Activated CD4-positive, alpha-beta T cell treated with anti-CD3 and anti-CD28 coated beads for 36 hours (primary cell): ENCODE results near the gene CLASP1. TPM values are rescaled to one million over a fixed set of nuclear protein-coding genes. Genes with fewer than 3 reads are reported as not detected.

ENCODE experiments used
- ATAC-seq: fragments of 200-7000 bp; cut with Tn5 transposase; one replicate; pipeline ENCODE4 v1.10.0; 2021; ENCODE audit warnings: mild to moderate bottlenecking, moderate library complexity
- CTCF ChIA-PET: fragments of 350-600 bp; sonication (Branson Sonifier 250); formaldehyde crosslinking; loops from one replicate; lab custom pipeline; 2021; ENCODE audit warnings: antibody characterized with exemption; lab: Charles Lee
- POLR2A ChIA-PET: fragments of 350-600 bp; sonication (Branson Sonifier 250); formaldehyde crosslinking; loops from one replicate; lab custom pipeline; 2021; ENCODE audit warnings: antibody characterized with exemption, inconsistent platforms; lab: Charles Lee
- DNase-seq: peaks from one replicate; pipeline ENCODE4 v3.0.0-alpha.2; 2020
- H3K27ac Mint-ChIP-seq: one replicate; pipeline ENCODE4 v1.8.0; 2021; ENCODE audit warnings: mixed read lengths
- H3K27me3 Mint-ChIP-seq: one replicate; pipeline ENCODE4 v1.8.0; 2021; ENCODE audit warnings: mixed read lengths
- H3K36me3 Mint-ChIP-seq: one replicate; pipeline ENCODE4 v1.8.0; 2021; ENCODE audit warnings: low read depth, mixed read lengths
- H3K4me1 Mint-ChIP-seq: one replicate; pipeline ENCODE4 v1.8.0; 2021; ENCODE audit warnings: mixed read lengths
- H3K4me3 Mint-ChIP-seq: one replicate; pipeline ENCODE4 v1.8.0; 2021; ENCODE audit warnings: mild to moderate bottlenecking, moderate library complexity, mixed read lengths
- H3K9me3 Mint-ChIP-seq: one replicate; pipeline ENCODE4 v1.8.0; 2021; ENCODE audit warnings: low read depth, mixed read lengths
- intact Hi-C, 2 experiments: fragments of 100-400 bp; cut with DNase I in 1 of 2; cut with micrococcal nuclease in 1 of 2; formaldehyde crosslinking; loops; one replicate each; pipeline versions ENCODE4 v1.14.2 to v1.15.1; 2022 to 2024; cut with DNase I, micrococcal nuclease
- total RNA-seq, 2 experiments: library from RNA; stranded (reverse); gene quantifications; one replicate each; pipeline ENCODE4 v1.2.3, GENCODE V29; 2021

CLASP1 gene
- total RNA-seq, 2 experiments from 2014 or later = 56.8 to 75.6 TPM

- no peak overlapping the region for H3K4me3 Mint-ChIP-seq
- H3K27me3 Mint-ChIP-seq = no peaks in the 10 kb centered on the region
- no peaks in the 10 kb centered on the region for H3K9me3 Mint-ChIP-seq
- peaks cover 54% of the 10 kb centered on the region for H3K4me1 Mint-ChIP-seq
- peaks cover 15% of the 10 kb centered on the region for H3K36me3 Mint-ChIP-seq
- DNase-seq (no peak), ATAC-seq (peak; percentile 39)
- peak overlapping the region; percentile 56 for H3K27ac Mint-ChIP-seq
- intact Hi-C loops = no loop called here
- POLR2A ChIA-PET = interaction anchor here (0.5 kb wide), 1 partner anchor 157 kb away, joined by 3 read pairs; the partner anchor contains the start of gene TSN
- CTCF ChIA-PET = interaction anchor here (0.7 to 1.8 kb wide), 2 partner anchors 12 to 13 kb away, joined by 3 to 5 read pairs; no protein-coding TSS in a partner anchor
These were observed 51.2 kb downstream of the CLASP1 start for GRCh38 chr2:121598087-121598486.

GRCh38 chr2:121596221-121597080, 52.8 kb downstream of the CLASP1 start:
- H3K27me3 Mint-ChIP-seq = no peaks in the 10 kb centered on the region
- peaks cover 14% of the 10 kb centered on the region for H3K36me3 Mint-ChIP-seq
- ChIA-PET POLR2A (interaction anchor here (0.6 to 0.7 kb wide), 2 partner anchors 11 to 65 kb away, joined by 3 to 5 read pairs; no protein-coding TSS in a partner anchor), CTCF (interaction anchor here (0.6 to 1.8 kb wide), 4 partner anchors 10 to 194 kb away, joined by 3 to 5 read pairs (median 3); no protein-coding TSS in a partner anchor)
- peak overlapping the region; percentile 64 for H3K4me3 Mint-ChIP-seq
- H3K4me1 Mint-ChIP-seq = peaks cover 51% of the 10 kb centered on the region
- DNase-seq (peak; percentile 44), ATAC-seq (peak; percentile 90)
- intact Hi-C loops = loop anchor here (1.0 to 2.0 kb wide), 2 partner anchors 52 to 122 kb away; partner anchors contain the start of gene CLASP1 (in 2 of the 2)
- H3K27ac Mint-ChIP-seq = peak overlapping the region; percentile 88
- H3K9me3 Mint-ChIP-seq = no peaks in the 10 kb centered on the region

- ATAC-seq (no peak), DNase-seq (no peak)
- Mint-ChIP-seq H3K9me3 (no peaks in the 10 kb centered on the region), H3K27ac (peak overlapping the region; percentile 88), H3K36me3 (peaks cover 7% of the 10 kb centered on the region), H3K4me1 (peaks cover 44% of the 10 kb centered on the region), H3K4me3 (no peak overlapping the region), H3K27me3 (no peaks in the 10 kb centered on the region)
- intact Hi-C loops = no loop called here
- ChIA-PET CTCF (interaction anchor here (0.9 to 1.3 kb wide), 4 partner anchors 10 to 193 kb away, joined by 3 read pairs; no protein-coding TSS in a partner anchor), POLR2A (interaction anchor here (0.7 kb wide), 1 partner anchor 10 kb away, joined by 3 read pairs; no protein-coding TSS in a partner anchor)
These were observed 54.0 kb downstream of the CLASP1 start for GRCh38 chr2:121595012-121595891.

GRCh38 chr2:121591199-121591598, 58.1 kb downstream of the CLASP1 start:
- H3K27me3 Mint-ChIP-seq = no peaks in the 10 kb centered on the region
- H3K36me3 Mint-ChIP-seq = peaks cover 6% of the 10 kb centered on the region
- CTCF ChIA-PET = interaction anchor here (0.6 to 0.9 kb wide), 2 partner anchors 14 to 235 kb away, joined by 3 read pairs; no protein-coding TSS in a partner anchor
- no peak overlapping the region for H3K4me3 Mint-ChIP-seq
- ATAC-seq (no peak), DNase-seq (no peak)
- no peak overlapping the region for H3K27ac Mint-ChIP-seq
- intact Hi-C loops = loop anchor here in 1 of 2 experiments (5.0 kb wide), 1 partner anchor 59 kb away; the partner anchor contains the start of gene RNU4ATAC
- POLR2A ChIA-PET = no interaction called here
- H3K9me3 Mint-ChIP-seq = no peaks in the 10 kb centered on the region
- peaks cover 19% of the 10 kb centered on the region for H3K4me1 Mint-ChIP-seq

- Mint-ChIP-seq H3K4me3 (no peak overlapping the region), H3K9me3 (no peaks in the 10 kb centered on the region), H3K4me1 (peaks cover 26% of the 10 kb centered on the region), H3K27ac (no peak overlapping the region), H3K27me3 (no peaks in the 10 kb centered on the region), H3K36me3 (peaks cover 6% of the 10 kb centered on the region)
- DNase-seq = no peak
- no peak for ATAC-seq
- ChIA-PET CTCF (interaction anchor here (0.9 kb wide), 1 partner anchor 26 kb away, joined by 3 read pairs; no protein-coding TSS in a partner anchor), POLR2A (no interaction called here)
- intact Hi-C loops = no loop called here
These were observed 60.9 kb downstream of the CLASP1 start for GRCh38 chr2:121588357-121588756.

GRCh38 chr2:121587131-121587530, 62.1 kb downstream of the CLASP1 start:
- intact Hi-C loops = no loop called here
- H3K4me3 Mint-ChIP-seq = no peak overlapping the region
- H3K9me3 Mint-ChIP-seq = no peaks in the 10 kb centered on the region
- POLR2A ChIA-PET = no interaction called here
- H3K27me3 Mint-ChIP-seq = no peaks in the 10 kb centered on the region
- H3K4me1 Mint-ChIP-seq = peaks cover 27% of the 10 kb centered on the region
- CTCF ChIA-PET = interaction anchor here (0.5 to 0.6 kb wide), 2 partner anchors 65 to 218 kb away, joined by 3 read pairs; no protein-coding TSS in a partner anchor
- no peak for DNase-seq
- peaks cover 4% of the 10 kb centered on the region for H3K36me3 Mint-ChIP-seq
- no peak overlapping the region for H3K27ac Mint-ChIP-seq
- no peak for ATAC-seq

- ChIA-PET POLR2A (interaction anchor here (0.6 to 1.1 kb wide), 3 partner anchors 11 to 65 kb away, joined by 3 to 6 read pairs (median 3); partner anchors contain the start of gene RNU4ATAC), CTCF (interaction anchor here (0.8 to 1.1 kb wide), 3 partner anchors 10 to 129 kb away, joined by 3 to 5 read pairs (median 4); no protein-coding TSS in a partner anchor)
- Mint-ChIP-seq H3K27ac (no peak overlapping the region), H3K27me3 (no peaks in the 10 kb centered on the region), H3K9me3 (no peaks in the 10 kb centered on the region), H3K4me1 (peaks cover 20% of the 10 kb centered on the region), H3K4me3 (no peak overlapping the region), H3K36me3 (no peaks in the 10 kb centered on the region)
- intact Hi-C loops = no loop called here
- DNase-seq = no peak
- no peak for ATAC-seq
These were observed 64.5 kb downstream of the CLASP1 start for GRCh38 chr2:121584741-121585140.

GRCh38 chr2:121583555-121583954, 65.7 kb downstream of the CLASP1 start:
- H3K4me1 Mint-ChIP-seq = peaks cover 27% of the 10 kb centered on the region
- no peak overlapping the region for H3K4me3 Mint-ChIP-seq
- no peaks in the 10 kb centered on the region for H3K27me3 Mint-ChIP-seq
- H3K27ac Mint-ChIP-seq = no peak overlapping the region
- DNase-seq (no peak), ATAC-seq (peak; percentile 74)
- no peaks in the 10 kb centered on the region for H3K36me3 Mint-ChIP-seq
- H3K9me3 Mint-ChIP-seq = no peaks in the 10 kb centered on the region
- ChIA-PET CTCF (no interaction called here), POLR2A (interaction anchor here (0.6 kb wide), 1 partner anchor 1752 kb away, joined by 3 read pairs; no protein-coding TSS in a partner anchor)
- intact Hi-C loops = no loop called here

GRCh38 chr2:121582272-121582671, 67.0 kb downstream of the CLASP1 start:
- ATAC-seq = no peak
- ChIA-PET CTCF (no interaction called here), POLR2A (no interaction called here)
- Mint-ChIP-seq H3K9me3 (no peaks in the 10 kb centered on the region), H3K36me3 (no peaks in the 10 kb centered on the region), H3K4me1 (peaks cover 31% of the 10 kb centered on the region), H3K4me3 (no peak overlapping the region), H3K27ac (no peak overlapping the region), H3K27me3 (no peaks in the 10 kb centered on the region)
- no peak for DNase-seq
- intact Hi-C loops = no loop called here

GRCh38 chr2:121579309-121579708, 70.0 kb downstream of the CLASP1 start:
- no peaks in the 10 kb centered on the region for H3K9me3 Mint-ChIP-seq
- intact Hi-C loops = no loop called here
- peaks cover 23% of the 10 kb centered on the region for H3K4me1 Mint-ChIP-seq
- ATAC-seq (no peak), DNase-seq (no peak)
- no peaks in the 10 kb centered on the region for H3K36me3 Mint-ChIP-seq
- H3K27me3 Mint-ChIP-seq = no peaks in the 10 kb centered on the region
- POLR2A ChIA-PET = no interaction called here
- no peak overlapping the region for H3K27ac Mint-ChIP-seq
- CTCF ChIA-PET = no interaction called here
- H3K4me3 Mint-ChIP-seq = no peak overlapping the region
